Right ventricle myocardium superior (tissue), 1 donor: ENCODE results near the gene FRMPD1. TPM values are rescaled to one million over a fixed set of nuclear protein-coding genes. Genes with fewer than 3 reads are reported as not detected.
A peak's percentile ranks its signal among the peaks of the same experiment; 100 is the strongest.
"Not testable (repeated sequence)": the region's sequence is repeated elsewhere in the genome, so short reads cannot be mapped to it uniquely, and the experiment has no call there.

Source experiments
- ATAC-seq: fragments of 200-7000 bp; cut with Tn5 transposase; one replicate; pipeline ENCODE4 v1.9.1; 2020; ENCODE audit warnings: mild to moderate bottlenecking; ENCODE audit not compliant: poor library complexity
- DNase-seq: peaks from one replicate; pipeline ENCODE4 v3.0.0-alpha.2; 2020
- intact Hi-C: fragments of 100-400 bp; cut with DNase I; formaldehyde crosslinking; loops from one replicate; pipeline ENCODE4 v1.11.2; 2022
- long read RNA-seq: library from polyadenylated mRNA; unstranded; transcript quantifications from one replicate; pipeline ENCODE4 v2.0.0, GENCODE V29; 2021
- total RNA-seq: library from RNA; stranded (reverse); fragmentation: NEBNext Ultra II Directional; extraction: Animal tissue kit (Norgen Biotek cat#: 25700); gene quantifications from one replicate; pipeline ENCODE4 v1.2.1, GENCODE V29; 2021
- donor health status: DM: no; HTN: yes; CAD: no; lungs with severe emphysema.

Gene FRMPD1
- 1.6 TPM for total RNA-seq
- long read RNA-seq, partial matches to known transcripts = 4 of 4 reads
- long read RNA-seq, other reads (novel, unspliced or antisense) = 0 of 4 reads

- ATAC-seq (peak; percentile 95), DNase-seq (peak; percentile 75)
- intact Hi-C loops = no loop called here
These were observed at the start of gene FRMPD1 for GRCh38 chr9:37650873-37651768. TSS of gene FRMPD1 (plus strand) at chr9:37650954. CDS start at chr9:37692642, 41,688 bp downstream.

DNA sequence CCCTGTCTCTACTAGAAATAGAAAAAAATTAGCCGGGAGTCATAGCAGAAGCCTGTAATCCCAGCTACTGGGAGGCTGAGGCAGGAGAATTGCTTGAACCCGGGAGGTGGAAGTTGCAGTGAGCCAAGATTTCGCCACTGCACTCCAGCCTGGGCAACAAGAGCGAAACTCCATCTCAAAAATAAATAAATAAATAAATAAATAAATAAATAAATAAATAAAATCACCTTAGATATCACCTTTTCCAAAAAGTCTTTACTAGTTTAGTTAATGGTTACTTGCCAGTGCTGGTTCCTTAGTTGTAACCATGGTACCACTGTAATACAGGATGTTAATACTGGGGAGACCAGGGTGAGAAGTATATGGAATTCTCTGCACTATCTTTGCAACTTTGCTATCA, 48.7 kb upstream of the FRMPD1 start:
- DNase-seq, ATAC-seq, intact Hi-C loops: not testable (repeated sequence)

- intact Hi-C loops = no loop called here
- peak; percentile 93 for ATAC-seq
- peak; percentile 50 for DNase-seq
These were observed 47.9 kb upstream of the FRMPD1 start for GRCh38 chr9:37602817-37603216.

GRCh38 chr9:37604296-37604695, 46.5 kb upstream of the FRMPD1 start:
- DNase-seq (no peak), ATAC-seq (no peak)
- intact Hi-C loops = no loop called here

- DNase-seq (no peak), ATAC-seq (no peak)
- intact Hi-C loops = no loop called here
These were observed 42.5 kb upstream of the FRMPD1 start for GRCh38 chr9:37608250-37608649.

DNA sequence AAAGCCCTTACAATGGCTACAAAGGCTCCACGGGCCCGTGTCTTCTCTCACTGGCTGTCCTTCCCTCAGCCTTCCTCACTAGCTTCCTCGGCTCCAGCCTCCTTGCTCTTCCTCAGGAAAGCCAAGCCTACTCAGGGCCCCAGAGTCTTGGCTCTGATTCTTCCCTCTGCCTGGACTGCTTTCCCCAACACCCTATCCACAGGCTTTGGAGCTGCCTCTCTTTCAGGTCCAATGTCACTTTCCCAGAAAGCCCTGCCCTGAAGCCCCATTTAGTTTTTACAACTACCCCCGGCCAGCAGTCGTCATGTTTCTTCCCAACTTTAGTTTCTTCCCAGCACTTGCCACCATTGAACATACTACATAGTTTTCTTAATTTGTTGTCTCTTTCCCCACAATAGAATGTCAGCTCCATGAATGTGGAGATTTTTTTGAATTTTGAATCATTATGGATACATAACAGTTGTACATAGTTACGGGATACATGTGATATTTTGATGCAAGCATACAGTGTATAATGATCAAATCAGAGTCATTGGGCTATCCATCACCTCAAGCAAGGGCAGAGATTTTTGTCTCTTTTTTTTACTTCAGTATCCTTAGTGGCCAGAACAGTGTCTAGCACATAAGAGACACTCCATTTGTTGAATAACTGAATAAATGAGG, 40.9 kb upstream of the FRMPD1 start:
- ATAC-seq = no peak
- intact Hi-C loops = no loop called here

GRCh38 chr9:37611014-37611413, 39.7 kb upstream of the FRMPD1 start:
- no peak for ATAC-seq
- intact Hi-C loops = no loop called here
- DNase-seq = no peak

More for the DNA sequence above, 40.9 kb upstream of the FRMPD1 start:
- DNase-seq = no peak

DNA sequence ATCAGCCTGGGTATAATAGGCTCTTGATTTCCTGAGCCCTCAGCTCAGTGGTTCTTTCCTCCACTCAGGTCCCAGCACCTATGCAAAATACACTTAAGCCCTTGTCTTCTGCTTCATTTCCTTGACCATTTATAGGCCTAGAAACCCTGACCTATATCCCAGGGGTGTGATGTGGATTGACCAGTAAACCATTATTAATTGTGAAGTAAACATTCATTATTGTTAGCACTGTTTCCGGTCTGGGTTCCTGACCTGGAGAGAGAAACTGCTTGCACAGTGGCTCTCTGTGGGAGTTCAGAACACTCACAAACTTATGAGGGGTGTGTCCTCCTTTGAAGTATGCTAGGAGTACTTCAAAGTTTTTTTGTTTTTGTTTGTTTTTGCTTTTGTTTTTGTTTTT, 38.8 kb upstream of the FRMPD1 start:
- no peak for ATAC-seq
- intact Hi-C loops = no loop called here
- no peak for DNase-seq

DNA sequence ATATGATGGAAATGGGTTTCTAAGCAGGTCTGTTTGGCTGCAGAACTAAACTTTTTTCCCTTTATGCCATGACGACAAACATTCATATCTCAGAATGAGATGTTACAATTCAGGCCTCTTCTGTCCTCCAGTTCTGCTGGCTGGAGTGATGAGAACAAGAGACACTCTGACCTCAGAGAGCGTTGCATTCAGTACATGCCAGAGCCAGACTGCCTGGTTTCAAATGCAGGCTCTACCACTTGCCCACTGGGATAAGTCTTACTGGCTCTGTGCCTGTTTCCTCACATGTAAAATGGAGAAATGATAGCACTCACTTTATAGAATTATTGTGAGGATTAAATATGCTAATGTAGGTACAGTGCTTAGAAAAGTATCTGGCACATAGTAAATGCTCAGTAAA, 33.6 kb upstream of the FRMPD1 start:
- ATAC-seq (no peak), DNase-seq (no peak)
- intact Hi-C loops = no loop called here

- intact Hi-C loops = no loop called here
- ATAC-seq (no peak), DNase-seq (no peak)
These were observed 32.9 kb upstream of the FRMPD1 start for GRCh38 chr9:37617832-37618231.

DNA sequence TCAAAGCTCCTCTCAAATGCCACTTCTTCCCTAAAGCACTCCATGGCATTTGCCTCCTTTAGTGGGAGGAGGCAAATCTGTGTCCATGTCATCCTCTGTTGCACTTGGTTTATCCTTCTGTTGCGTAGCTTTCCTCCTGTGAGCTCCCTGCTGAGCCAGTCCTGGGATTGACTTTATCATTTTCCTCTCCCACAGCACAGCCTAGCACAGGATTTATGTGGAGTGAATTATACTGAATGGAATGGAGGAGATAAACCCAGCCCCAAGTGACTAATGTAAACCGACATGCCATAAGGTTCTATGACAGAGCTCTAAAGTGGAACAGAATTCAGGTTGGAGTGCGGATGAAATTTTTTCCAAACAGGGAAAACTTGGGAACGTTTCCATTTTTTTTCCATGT, 31.9 kb upstream of the FRMPD1 start:
- intact Hi-C loops = no loop called here

DNA sequence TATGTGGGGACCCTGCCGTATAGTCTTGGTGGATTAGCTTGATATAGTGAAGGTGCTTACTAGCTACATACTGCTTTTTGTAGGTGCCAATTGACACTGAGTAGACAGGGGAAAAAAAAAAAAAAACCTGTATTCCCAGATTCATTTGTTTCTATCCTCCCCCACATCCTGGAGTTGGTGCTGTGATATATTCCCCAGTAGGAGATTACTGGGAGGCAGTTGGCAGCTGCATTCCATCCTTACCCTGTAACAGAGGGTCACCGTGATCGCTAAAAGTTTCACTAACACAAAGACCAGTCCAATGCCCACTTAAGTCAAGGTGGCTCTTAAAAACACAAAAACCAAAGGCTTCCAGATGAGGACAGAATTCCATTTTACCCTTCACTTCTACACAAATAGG, 30.9 kb upstream of the FRMPD1 start:
- ATAC-seq = no peak

More for the DNA sequence above, 31.9 kb upstream of the FRMPD1 start:
- ATAC-seq = no peak
- no peak for DNase-seq

DNA sequence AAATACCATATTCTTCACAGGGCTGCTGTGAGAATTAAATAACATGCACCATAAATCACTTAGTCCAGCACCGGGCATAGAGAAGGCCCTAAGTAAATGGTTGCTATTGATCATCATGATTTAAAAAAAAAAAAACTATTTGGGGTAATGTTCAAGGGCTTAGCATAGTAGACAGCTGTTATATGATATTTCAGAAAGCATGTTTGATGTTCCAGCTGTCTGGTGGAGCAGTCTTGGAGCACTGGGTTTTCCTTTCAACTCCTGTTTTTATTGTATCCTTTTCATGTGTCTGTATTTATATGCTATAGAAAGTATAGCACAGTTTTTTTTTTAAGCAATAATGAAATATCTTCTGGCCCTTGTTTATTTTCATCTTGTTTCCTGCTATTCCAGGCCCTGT, 30.4 kb upstream of the FRMPD1 start:
- intact Hi-C loops = no loop called here
- ATAC-seq (no peak), DNase-seq (no peak)

More for the DNA sequence above, 30.9 kb upstream of the FRMPD1 start:
- DNase-seq = no peak
- intact Hi-C loops = no loop called here

GRCh38 chr9:37621273-37622121, 29.3 kb upstream of the FRMPD1 start:
- DNase-seq = no peak
- intact Hi-C loops = no loop called here
- ATAC-seq = no peak

DNA sequence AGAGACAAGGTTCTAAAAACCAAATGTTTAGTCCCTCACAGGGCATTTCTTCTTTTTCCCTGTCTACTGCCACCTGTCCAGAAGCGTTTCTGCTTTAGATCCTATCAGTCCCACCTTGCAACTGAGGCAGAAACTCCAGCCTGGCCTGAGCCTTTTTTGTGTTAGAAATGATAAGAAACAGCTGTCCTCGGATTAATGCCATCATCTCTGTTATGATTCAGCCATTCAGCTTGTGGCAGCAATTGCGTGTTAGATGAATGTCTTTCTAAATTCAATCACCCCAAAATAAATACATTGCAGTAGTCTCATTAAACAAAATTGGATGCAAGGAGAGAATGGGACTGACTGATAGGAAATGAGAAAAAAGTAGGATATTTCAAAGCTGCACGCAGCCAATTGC, 28.3 kb upstream of the FRMPD1 start:
- DNase-seq (no peak), ATAC-seq (no peak)
- intact Hi-C loops = no loop called here

DNA sequence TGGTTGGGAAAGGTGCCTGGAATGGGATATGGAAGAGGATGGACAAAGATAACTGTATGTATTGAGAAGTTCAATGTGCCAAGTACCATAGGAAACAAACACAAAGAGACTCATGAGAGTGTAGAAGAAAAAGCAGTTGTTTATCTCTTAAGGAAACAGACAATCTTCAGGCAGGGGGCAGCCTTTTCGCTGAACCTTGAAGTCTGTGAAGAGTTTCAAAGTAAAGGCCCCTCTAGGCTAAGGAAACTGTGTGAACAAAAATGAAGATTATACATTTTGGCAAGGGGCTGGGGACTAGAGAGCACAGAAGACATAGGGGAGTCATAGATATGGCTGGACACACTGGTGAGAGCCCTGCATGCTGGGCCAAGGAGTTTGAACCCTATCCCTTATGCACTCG, 27.5 kb upstream of the FRMPD1 start:
- intact Hi-C loops = no loop called here
- no peak for ATAC-seq
- DNase-seq = no peak

DNA sequence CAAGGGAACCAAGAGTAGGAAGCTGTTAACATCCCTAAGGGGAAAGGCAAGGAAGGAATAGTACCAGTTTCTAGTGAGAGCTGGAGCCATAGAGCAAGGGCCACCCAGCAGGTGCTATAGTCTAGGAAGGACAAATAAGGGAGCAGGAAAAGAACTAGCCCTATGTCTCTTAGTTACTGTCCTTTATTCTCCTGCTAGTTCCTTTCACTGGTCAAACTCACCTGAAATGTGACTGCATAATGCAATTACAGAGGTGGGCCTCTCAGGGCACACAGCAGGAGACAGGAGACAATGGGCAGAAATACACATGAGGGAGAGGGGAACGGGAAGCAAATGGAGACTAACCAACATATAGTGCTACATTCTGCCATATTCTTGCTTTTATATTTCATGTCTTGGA, 26.7 kb upstream of the FRMPD1 start:
- no peak for ATAC-seq
- intact Hi-C loops = no loop called here
- DNase-seq = no peak

DNA sequence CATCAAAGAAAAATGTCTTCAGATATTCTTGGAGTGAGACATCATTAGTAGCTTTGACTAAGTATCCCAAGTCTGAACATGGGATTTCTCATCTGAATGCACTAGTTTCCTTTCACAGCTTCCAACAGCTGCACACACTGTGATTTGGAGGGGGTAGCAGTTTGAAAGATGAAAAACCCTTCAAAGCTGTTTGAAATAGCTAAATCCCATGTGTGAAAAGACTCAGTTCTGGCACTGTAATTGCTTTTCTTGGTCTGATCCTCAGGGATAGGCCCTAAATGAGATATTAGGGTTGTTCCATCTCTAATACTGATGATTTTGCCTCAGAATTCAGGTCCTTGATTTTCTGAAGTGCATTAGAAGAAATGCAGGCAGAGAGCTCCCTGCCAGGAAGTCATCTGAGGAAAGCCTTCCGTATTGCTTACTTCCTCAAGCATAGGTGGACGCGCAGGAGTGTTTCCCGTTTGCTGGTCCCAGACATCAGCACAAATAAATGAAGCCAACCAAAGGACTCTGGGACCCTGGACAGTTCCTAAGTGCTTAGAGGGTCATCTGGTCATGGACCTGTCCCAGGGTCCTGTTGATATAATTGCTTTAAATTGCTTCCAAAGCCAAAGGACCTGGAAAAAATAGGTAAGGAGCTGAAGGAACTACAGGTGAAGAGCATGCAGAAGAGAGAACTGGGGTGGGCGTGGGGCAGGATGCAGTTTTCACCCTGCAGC, 25.6 kb upstream of the FRMPD1 start:
- DNase-seq = no peak
- intact Hi-C loops = no loop called here
- no peak for ATAC-seq
